ENCODE results near the gene GRAP2. TPM values are rescaled to one million over a fixed set of nuclear protein-coding genes. Genes with fewer than 3 reads are reported as not detected.

The GRAP2 gene
- total and polyA plus RNA-seq, 9 of the 15 experiments (the other 6 are each of a cell fraction or from before 2014, with no cell fraction given), result 4.8 to 88.7 (median 60.4) TPM

DNA sequence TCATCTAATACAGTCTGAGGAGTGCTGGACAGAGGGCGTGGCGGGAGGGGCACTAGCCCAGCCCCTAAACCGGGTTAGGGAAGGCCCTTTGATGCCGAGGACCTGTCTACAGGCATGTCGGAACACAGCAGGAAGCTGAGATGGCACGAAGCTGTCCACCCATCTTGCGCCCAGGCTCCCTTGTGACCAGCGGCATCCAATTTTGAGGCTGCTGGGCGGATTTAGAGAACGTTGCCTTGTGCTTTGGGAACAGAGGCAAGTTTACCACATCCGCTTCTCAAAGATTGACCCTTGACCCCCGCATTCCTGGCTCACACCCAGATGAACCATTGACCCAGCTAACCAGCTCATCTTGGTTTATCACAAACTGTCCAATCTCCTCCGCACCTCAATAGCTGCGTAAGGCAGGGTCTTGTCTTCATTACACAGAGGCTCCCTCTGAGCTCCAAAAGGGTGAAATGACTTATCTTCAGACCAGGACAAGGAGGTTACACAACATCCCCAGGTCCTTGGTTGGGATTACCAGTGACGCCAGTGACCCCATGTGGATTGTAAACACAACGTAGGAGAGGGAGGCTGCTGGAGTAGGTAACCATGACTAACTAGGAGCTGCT is 98.4 kb downstream of the GRAP2 start (continued):
- TF ChIP-seq ETS1 (conservative IDR thresholded peaks at IDR 0.05; ENCODE audit: control insufficient read depth, low read depth, low read length), result no peak
- TF ChIP-seq SAFB2 (IDR thresholded peaks at IDR 0.05; ENCODE audit: borderline replicate concordance, low read depth, low read length, severe bottlenecking), result no peak
- no peak for TF ChIP-seq TAF15 (IDR thresholded peaks at IDR 0.05; ENCODE audit: low read depth, low read length)
- no peak for TF ChIP-seq BHLHE40 (IDR thresholded peaks at IDR 0.05; ENCODE audit: low read length)
- TF ChIP-seq ZNF143 (CRISPR knock-in tag; IDR thresholded peaks at IDR 0.05), result no peak
- TF ChIP-seq FOXJ3 (CRISPR knock-in tag; IDR thresholded peaks at IDR 0.05), result no peak
- TF ChIP-seq, protein P1, sequence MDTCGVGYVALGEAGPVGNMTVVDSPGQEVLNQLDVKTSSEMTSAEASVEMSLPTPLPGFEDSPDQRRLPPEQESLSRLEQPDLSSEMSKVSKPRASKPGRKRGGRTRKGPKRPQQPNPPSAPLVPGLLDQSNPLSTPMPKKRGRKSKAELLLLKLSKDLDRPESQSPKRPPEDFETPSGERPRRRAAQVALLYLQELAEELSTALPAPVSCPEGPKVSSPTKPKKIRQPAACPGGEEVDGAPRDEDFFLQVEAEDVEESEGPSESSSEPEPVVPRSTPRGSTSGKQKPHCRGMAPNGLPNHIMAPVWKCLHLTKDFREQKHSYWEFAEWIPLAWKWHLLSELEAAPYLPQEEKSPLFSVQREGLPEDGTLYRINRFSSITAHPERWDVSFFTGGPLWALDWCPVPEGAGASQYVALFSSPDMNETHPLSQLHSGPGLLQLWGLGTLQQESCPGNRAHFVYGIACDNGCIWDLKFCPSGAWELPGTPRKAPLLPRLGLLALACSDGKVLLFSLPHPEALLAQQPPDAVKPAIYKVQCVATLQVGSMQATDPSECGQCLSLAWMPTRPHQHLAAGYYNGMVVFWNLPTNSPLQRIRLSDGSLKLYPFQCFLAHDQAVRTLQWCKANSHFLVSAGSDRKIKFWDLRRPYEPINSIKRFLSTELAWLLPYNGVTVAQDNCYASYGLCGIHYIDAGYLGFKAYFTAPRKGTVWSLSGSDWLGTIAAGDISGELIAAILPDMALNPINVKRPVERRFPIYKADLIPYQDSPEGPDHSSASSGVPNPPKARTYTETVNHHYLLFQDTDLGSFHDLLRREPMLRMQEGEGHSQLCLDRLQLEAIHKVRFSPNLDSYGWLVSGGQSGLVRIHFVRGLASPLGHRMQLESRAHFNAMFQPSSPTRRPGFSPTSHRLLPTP (IDR thresholded peaks at IDR 0.05; ENCODE audit: borderline replicate concordance, extremely low read depth, insufficient read length), result no peak
- TF ChIP-seq, protein P2, sequence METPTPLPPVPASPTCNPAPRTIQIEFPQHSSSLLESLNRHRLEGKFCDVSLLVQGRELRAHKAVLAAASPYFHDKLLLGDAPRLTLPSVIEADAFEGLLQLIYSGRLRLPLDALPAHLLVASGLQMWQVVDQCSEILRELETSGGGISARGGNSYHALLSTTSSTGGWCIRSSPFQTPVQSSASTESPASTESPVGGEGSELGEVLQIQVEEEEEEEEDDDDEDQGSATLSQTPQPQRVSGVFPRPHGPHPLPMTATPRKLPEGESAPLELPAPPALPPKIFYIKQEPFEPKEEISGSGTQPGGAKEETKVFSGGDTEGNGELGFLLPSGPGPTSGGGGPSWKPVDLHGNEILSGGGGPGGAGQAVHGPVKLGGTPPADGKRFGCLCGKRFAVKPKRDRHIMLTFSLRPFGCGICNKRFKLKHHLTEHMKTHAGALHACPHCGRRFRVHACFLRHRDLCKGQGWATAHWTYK (CRISPR knock-in tag; IDR thresholded peaks at IDR 0.05), result no peak
- peak; percentile 86 for TF ChIP-seq CBFA2T2 (conservative IDR thresholded peaks at IDR 0.05)
- no peak for TF ChIP-seq CREB5 (CRISPR knock-in tag; IDR thresholded peaks at IDR 0.05)
- TF ChIP-seq RFX7 (CRISPR knock-in tag; IDR thresholded peaks at IDR 0.05), result no peak
- TF ChIP-seq ZFPM2 (CRISPR knock-in tag; IDR thresholded peaks at IDR 0.05), result no peak
- no peak for TF ChIP-seq ZNF232 (CRISPR knock-in tag; IDR thresholded peaks at IDR 0.05)

All from K562 (cell line).